Astrocyte (in vitro differentiated cells and primary cell): ENCODE measurements around the gene CELF1. TPM values are rescaled to one million over a fixed set of nuclear protein-coding genes. Genes with fewer than 3 reads are reported as not detected.

Experiments
- DNase-seq: peaks from one replicate; pipeline ENCODE4 v3.0.0-alpha.2; 2010; ENCODE audit warnings: low read depth
- FAIRE-seq: peaks from 2 replicates; lab custom pipeline; 2011; peaks lifted over from hg19 to GRCh38; lab: Jason Lieb, UNC
- H2AFZ ChIP-seq: 2 replicates; pipeline ENCODE4 v1.6.0; 2012; ENCODE audit warnings: low read depth, low read length, inconsistent platforms
- H3K27ac ChIP-seq: 2 replicates; pipeline ENCODE4 v1.5.1; 2011; ENCODE audit warnings: low read depth, low read length, inconsistent platforms
- H3K27me3 ChIP-seq: 2 replicates; pipeline ENCODE4 v1.6.0; 2011; ENCODE audit warnings: low read length, inconsistent platforms; ENCODE audit not compliant: insufficient read depth
- H3K36me3 ChIP-seq: 2 replicates; pipeline ENCODE4 v1.5.1; 2011; ENCODE audit warnings: low read length, inconsistent platforms; ENCODE audit not compliant: insufficient read depth
- H3K4me1 ChIP-seq: 2 replicates; pipeline ENCODE4 v1.5.1; 2011; ENCODE audit warnings: low read length, inconsistent platforms; ENCODE audit not compliant: insufficient read depth
- H3K4me2 ChIP-seq: 2 replicates; pipeline ENCODE4 v1.6.0; 2012; ENCODE audit warnings: low read length, inconsistent platforms
- H3K4me3 ChIP-seq: 2 replicates; pipeline ENCODE4 v1.5.1; 2011; ENCODE audit warnings: low read depth, mild to moderate bottlenecking, low read length, inconsistent platforms; ENCODE audit not compliant: insufficient read depth
- H3K79me2 ChIP-seq: 2 replicates; pipeline ENCODE4 v1.6.0; 2012; ENCODE audit warnings: mild to moderate bottlenecking, low read length, inconsistent platforms; ENCODE audit not compliant: insufficient read depth
- H3K9ac ChIP-seq: 2 replicates; pipeline ENCODE4 v1.6.0; 2012; ENCODE audit warnings: mild to moderate bottlenecking, low read length, inconsistent platforms
- H3K9me3 ChIP-seq: 2 replicates; pipeline ENCODE4 v1.5.1; 2012; ENCODE audit warnings: low read depth, mild to moderate bottlenecking, low read length, inconsistent platforms; ENCODE audit not compliant: insufficient read depth
- H4K20me1 ChIP-seq: 2 replicates; pipeline ENCODE4 v1.6.0; 2012; ENCODE audit warnings: low read length, inconsistent platforms; ENCODE audit not compliant: insufficient read depth
- H3K27ac Mint-ChIP-seq: one replicate; pipeline ENCODE4 v1.8.0; 2021; ENCODE audit warnings: mild to moderate bottlenecking, mixed read lengths; ENCODE audit not compliant: unreplicated experiment
- H3K27me3 Mint-ChIP-seq: one replicate; pipeline ENCODE4 v1.8.0; 2021; ENCODE audit warnings: low read depth, mixed read lengths; ENCODE audit not compliant: unreplicated experiment
- H3K36me3 Mint-ChIP-seq: one replicate; pipeline ENCODE4 v1.8.0; 2021; ENCODE audit warnings: low read depth, mixed read lengths; ENCODE audit not compliant: unreplicated experiment
- H3K4me1 Mint-ChIP-seq: one replicate; pipeline ENCODE4 v1.8.0; 2021; ENCODE audit warnings: low read depth, mixed read lengths; ENCODE audit not compliant: unreplicated experiment
- H3K4me3 Mint-ChIP-seq: one replicate; pipeline ENCODE4 v1.8.0; 2021; ENCODE audit warnings: mild to moderate bottlenecking, moderate library complexity, mixed read lengths; ENCODE audit not compliant: unreplicated experiment
- H3K9me3 Mint-ChIP-seq: one replicate; pipeline ENCODE4 v1.8.0; 2021; ENCODE audit warnings: mild to moderate bottlenecking, mixed read lengths; ENCODE audit not compliant: unreplicated experiment
- EZH2 ChIP-seq: IDR thresholded peaks from 2 replicates; pipeline ENCODE4 v1.6.1; 2012; ENCODE audit warnings: mild to moderate bottlenecking, low read length, inconsistent platforms; ENCODE audit not compliant: insufficient read depth
- total RNA-seq: library from RNA; stranded (reverse); gene quantifications from 2 replicates; pipeline ENCODE4 v1.2.1, GENCODE V29; 2021
- TF ChIP-seq, protein P1 (sequence below): IDR thresholded peaks from 2 replicates; pipeline ENCODE4 v1.5.1; 2011; ENCODE audit warnings: low read depth, mild to moderate bottlenecking, inconsistent platforms, low read length, moderate library complexity; ENCODE audit not compliant: insufficient read depth

The CELF1 gene
- total RNA-seq, 1 donor from 2014 or later: 101 TPM

DNA sequence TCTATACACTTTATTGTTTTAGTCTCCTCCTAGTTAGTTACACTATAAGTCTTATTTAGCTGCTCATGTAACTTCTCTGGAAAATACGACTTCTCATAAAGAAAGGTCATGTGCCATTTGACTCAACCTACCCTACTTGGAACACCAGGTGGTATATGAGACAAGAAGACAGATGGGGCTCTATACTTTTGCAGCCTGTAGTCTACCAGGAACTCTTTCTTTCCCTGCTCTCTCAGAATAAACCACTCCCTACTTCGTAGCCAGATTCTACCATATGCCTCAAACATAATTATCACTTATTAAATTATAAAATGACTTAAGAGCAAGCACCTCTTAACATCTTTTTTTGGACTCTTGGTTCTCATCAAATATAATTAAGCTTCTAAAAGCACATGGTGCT lies 65.5 kb downstream of the CELF1 start:
- H3K79me2 ChIP-seq: peaks cover 37% of the 10 kb centered on the region
- H3K4me1 Mint-ChIP-seq: peaks cover 7% of the 10 kb centered on the region
- no peak for TF ChIP-seq EZH2
- TF ChIP-seq, protein P1, sequence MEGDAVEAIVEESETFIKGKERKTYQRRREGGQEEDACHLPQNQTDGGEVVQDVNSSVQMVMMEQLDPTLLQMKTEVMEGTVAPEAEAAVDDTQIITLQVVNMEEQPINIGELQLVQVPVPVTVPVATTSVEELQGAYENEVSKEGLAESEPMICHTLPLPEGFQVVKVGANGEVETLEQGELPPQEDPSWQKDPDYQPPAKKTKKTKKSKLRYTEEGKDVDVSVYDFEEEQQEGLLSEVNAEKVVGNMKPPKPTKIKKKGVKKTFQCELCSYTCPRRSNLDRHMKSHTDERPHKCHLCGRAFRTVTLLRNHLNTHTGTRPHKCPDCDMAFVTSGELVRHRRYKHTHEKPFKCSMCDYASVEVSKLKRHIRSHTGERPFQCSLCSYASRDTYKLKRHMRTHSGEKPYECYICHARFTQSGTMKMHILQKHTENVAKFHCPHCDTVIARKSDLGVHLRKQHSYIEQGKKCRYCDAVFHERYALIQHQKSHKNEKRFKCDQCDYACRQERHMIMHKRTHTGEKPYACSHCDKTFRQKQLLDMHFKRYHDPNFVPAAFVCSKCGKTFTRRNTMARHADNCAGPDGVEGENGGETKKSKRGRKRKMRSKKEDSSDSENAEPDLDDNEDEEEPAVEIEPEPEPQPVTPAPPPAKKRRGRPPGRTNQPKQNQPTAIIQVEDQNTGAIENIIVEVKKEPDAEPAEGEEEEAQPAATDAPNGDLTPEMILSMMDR: no peak
- no peak overlapping the region for H3K4me3 ChIP-seq
- no peaks in the 10 kb centered on the region for H3K9me3 ChIP-seq
- H3K9ac ChIP-seq: no peak overlapping the region
- H3K4me1 ChIP-seq: no peaks in the 10 kb centered on the region
- H3K27ac ChIP-seq: no peak overlapping the region
- no peaks in the 10 kb centered on the region for H3K9me3 Mint-ChIP-seq
- H3K27me3 Mint-ChIP-seq: no peaks in the 10 kb centered on the region
- no peak overlapping the region for H3K27ac Mint-ChIP-seq
- no peaks in the 10 kb centered on the region for H3K27me3 ChIP-seq
- H3K4me3 Mint-ChIP-seq: no peak overlapping the region
- peaks cover 43% of the 10 kb centered on the region for H3K36me3 ChIP-seq
- no peak overlapping the region for H3K4me2 ChIP-seq
- DNase-seq (no peak), FAIRE-seq (no peak)
- no peak overlapping the region for H2AFZ ChIP-seq
- H3K36me3 Mint-ChIP-seq: peaks cover 12% of the 10 kb centered on the region
- H4K20me1 ChIP-seq: peaks cover 40% of the 10 kb centered on the region

DNA sequence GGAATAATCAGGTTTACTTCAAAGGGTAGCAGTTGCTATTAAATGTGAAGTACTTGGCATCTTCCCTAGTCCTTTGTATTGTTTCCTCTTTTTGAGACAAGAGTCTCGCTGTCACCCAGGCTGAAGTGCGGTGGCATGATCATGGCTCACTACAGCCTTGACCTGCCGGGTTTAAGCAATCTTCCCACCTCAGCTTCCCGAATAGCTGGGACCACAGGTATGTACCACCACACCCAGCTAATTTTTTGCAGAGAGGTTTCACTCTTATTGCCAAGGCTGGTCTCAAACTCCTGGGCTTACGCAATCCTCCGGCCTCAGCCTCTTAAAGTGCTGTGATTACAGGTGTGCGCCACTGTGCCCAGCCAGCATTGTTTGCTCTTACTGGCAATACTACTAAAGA lies 67.8 kb downstream of the CELF1 start:
- peaks cover 55% of the 10 kb centered on the region for H3K36me3 ChIP-seq
- peaks cover 20% of the 10 kb centered on the region for H3K36me3 Mint-ChIP-seq
- no peaks in the 10 kb centered on the region for H3K4me1 ChIP-seq
- no peak overlapping the region for H3K27ac Mint-ChIP-seq
- H3K27me3 ChIP-seq: no peaks in the 10 kb centered on the region
- H3K4me3 ChIP-seq: no peak overlapping the region
- no peak for TF ChIP-seq EZH2
- TF ChIP-seq, protein P1: no peak
- no peaks in the 10 kb centered on the region for H3K9me3 Mint-ChIP-seq
- H3K4me3 Mint-ChIP-seq: no peak overlapping the region
- H3K4me2 ChIP-seq: no peak overlapping the region
- DNase-seq (no peak), FAIRE-seq (no peak)
- no peak overlapping the region for H3K9ac ChIP-seq
- no peaks in the 10 kb centered on the region for H3K9me3 ChIP-seq
- peaks cover 7% of the 10 kb centered on the region for H3K4me1 Mint-ChIP-seq
- no peak overlapping the region for H3K27ac ChIP-seq
- H3K79me2 ChIP-seq: peaks cover 26% of the 10 kb centered on the region
- H3K27me3 Mint-ChIP-seq: no peaks in the 10 kb centered on the region
- H2AFZ ChIP-seq: no peak overlapping the region
- peaks cover 34% of the 10 kb centered on the region for H4K20me1 ChIP-seq

DNA sequence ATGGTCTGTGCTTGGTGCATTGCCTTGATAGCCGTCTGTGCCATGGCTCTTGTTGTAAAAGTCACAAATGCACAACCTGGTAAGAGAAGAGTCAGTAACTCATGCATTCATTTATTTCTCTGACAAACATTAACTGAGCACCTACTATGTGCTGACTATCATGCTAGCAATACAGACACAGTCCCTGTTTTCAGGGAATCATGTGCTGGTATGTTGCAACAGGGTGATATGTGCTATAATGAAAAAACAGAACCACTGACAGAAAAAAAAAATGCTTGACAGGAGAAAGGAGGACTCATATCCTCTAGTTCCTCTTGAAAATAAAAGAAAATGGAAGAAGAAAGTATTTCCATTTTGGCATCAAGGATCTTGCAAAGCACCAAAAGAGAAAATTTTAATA lies 69.5 kb downstream of the CELF1 start:
- Mint-ChIP-seq H3K27me3 (no peaks in the 10 kb centered on the region), H3K27ac (no peak overlapping the region), H3K36me3 (peaks cover 25% of the 10 kb centered on the region), H3K4me1 (peaks cover 2% of the 10 kb centered on the region), H3K4me3 (no peak overlapping the region), H3K9me3 (no peaks in the 10 kb centered on the region)
- H3K4me1 ChIP-seq: no peaks in the 10 kb centered on the region
- peaks cover 28% of the 10 kb centered on the region for H4K20me1 ChIP-seq
- H3K79me2 ChIP-seq: peaks cover 23% of the 10 kb centered on the region
- H3K27ac ChIP-seq: no peak overlapping the region
- no peak overlapping the region for H3K9ac ChIP-seq
- no peak overlapping the region for H3K4me3 ChIP-seq
- no peak overlapping the region for H3K4me2 ChIP-seq
- H2AFZ ChIP-seq: no peak overlapping the region
- no peak for TF ChIP-seq EZH2
- TF ChIP-seq, protein P1: no peak
- H3K27me3 ChIP-seq: no peaks in the 10 kb centered on the region
- DNase-seq: no peak
- H3K36me3 ChIP-seq: peaks cover 63% of the 10 kb centered on the region
- no peaks in the 10 kb centered on the region for H3K9me3 ChIP-seq
- FAIRE-seq: no peak
